ENCODE measurements around the gene SLC35F6. TPM values are rescaled to one million over a fixed set of nuclear protein-coding genes. Genes with fewer than 3 reads are reported as not detected.

Gene SLC35F6
- total RNA-seq, 1 donor from 2014 or later, result 14.2 TPM

DNA sequence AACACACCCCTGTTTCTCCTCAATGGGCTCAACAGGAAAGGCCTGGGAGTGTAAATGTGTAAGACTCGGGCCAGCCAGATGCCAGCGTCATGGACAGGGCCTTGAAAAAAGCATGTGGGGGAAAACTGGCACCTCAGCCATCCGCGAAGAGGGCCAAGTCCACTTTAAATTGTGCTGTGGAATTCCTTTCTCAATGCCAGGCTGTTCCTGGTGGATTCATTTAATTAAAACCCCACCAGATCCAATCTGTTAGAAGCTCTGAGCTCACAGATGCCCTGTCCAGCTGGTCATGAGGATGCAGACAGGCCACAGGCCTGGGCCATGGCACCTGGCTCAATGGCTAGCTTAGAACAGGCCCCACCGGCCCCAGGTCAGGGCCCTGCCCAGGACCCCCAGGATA is 46.7 kb upstream of the SLC35F6 start:
- no peak overlapping the region for H3K27ac Mint-ChIP-seq
- ATAC-seq (ENCODE audit: low read depth) (no peak), DNase-seq (no peak)
- H3K27me3 Mint-ChIP-seq, result no peaks in the 10 kb centered on the region
- no peaks in the 10 kb centered on the region for H3K9me3 Mint-ChIP-seq
- no peak overlapping the region for H3K4me3 Mint-ChIP-seq
- ChIA-PET POLR2A (no interaction called here), CTCF (no interaction called here)
- H3K36me3 Mint-ChIP-seq (ENCODE audit: low read depth), result no peaks in the 10 kb centered on the region
- intact Hi-C loops (cut with micrococcal nuclease), result no loop called here
- no peaks in the 10 kb centered on the region for H3K4me1 Mint-ChIP-seq
- TF ChIP-seq, protein P1, sequence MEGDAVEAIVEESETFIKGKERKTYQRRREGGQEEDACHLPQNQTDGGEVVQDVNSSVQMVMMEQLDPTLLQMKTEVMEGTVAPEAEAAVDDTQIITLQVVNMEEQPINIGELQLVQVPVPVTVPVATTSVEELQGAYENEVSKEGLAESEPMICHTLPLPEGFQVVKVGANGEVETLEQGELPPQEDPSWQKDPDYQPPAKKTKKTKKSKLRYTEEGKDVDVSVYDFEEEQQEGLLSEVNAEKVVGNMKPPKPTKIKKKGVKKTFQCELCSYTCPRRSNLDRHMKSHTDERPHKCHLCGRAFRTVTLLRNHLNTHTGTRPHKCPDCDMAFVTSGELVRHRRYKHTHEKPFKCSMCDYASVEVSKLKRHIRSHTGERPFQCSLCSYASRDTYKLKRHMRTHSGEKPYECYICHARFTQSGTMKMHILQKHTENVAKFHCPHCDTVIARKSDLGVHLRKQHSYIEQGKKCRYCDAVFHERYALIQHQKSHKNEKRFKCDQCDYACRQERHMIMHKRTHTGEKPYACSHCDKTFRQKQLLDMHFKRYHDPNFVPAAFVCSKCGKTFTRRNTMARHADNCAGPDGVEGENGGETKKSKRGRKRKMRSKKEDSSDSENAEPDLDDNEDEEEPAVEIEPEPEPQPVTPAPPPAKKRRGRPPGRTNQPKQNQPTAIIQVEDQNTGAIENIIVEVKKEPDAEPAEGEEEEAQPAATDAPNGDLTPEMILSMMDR (IDR thresholded peaks at IDR 0.05), result no peak

DNA sequence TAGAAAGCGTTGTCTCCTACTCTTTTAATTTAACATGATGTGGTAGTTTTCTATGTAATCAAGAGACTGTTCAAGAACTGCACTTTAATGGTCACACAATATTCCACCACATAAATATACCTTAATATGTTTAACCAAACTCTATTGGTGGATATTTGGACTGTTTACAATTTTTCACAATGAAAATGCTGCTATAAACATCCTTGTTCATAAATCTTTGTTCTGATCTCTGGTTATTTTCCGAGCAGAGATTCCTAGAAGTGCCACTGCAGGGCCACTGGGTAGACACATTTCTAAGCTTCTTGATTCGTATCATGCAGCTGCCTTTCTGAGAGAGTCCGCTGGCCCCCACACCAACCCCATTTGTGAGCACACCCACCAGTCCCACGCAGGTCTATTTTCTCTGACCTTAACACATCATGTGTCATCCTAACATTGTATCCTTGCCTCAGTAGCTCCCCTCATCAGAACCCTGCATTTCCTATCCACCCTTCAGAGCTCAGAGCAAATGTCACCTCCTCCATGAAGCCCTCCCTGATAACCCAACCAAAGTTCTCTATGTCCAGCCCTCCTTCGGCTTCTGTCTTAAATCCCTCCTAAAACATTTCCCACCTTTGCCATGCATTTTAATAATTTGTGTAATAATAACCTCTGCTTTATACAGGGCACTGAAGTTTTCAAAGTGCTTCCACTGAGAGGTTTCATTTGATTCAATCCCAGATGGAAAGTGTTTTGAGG is 45.0 kb upstream of the SLC35F6 start:
- ChIA-PET CTCF (no interaction called here), POLR2A (no interaction called here)
- ATAC-seq (ENCODE audit: low read depth) (no peak), DNase-seq (no peak)
- intact Hi-C loops (cut with micrococcal nuclease), result no loop called here
- H3K36me3 Mint-ChIP-seq (ENCODE audit: low read depth), result no peaks in the 10 kb centered on the region
- H3K9me3 Mint-ChIP-seq, result no peaks in the 10 kb centered on the region
- no peaks in the 10 kb centered on the region for H3K4me1 Mint-ChIP-seq
- H3K4me3 Mint-ChIP-seq, result no peak overlapping the region
- H3K27me3 Mint-ChIP-seq, result no peaks in the 10 kb centered on the region
- H3K27ac Mint-ChIP-seq, result no peak overlapping the region
- TF ChIP-seq, protein P1 (IDR thresholded peaks at IDR 0.05), result no peak

DNA sequence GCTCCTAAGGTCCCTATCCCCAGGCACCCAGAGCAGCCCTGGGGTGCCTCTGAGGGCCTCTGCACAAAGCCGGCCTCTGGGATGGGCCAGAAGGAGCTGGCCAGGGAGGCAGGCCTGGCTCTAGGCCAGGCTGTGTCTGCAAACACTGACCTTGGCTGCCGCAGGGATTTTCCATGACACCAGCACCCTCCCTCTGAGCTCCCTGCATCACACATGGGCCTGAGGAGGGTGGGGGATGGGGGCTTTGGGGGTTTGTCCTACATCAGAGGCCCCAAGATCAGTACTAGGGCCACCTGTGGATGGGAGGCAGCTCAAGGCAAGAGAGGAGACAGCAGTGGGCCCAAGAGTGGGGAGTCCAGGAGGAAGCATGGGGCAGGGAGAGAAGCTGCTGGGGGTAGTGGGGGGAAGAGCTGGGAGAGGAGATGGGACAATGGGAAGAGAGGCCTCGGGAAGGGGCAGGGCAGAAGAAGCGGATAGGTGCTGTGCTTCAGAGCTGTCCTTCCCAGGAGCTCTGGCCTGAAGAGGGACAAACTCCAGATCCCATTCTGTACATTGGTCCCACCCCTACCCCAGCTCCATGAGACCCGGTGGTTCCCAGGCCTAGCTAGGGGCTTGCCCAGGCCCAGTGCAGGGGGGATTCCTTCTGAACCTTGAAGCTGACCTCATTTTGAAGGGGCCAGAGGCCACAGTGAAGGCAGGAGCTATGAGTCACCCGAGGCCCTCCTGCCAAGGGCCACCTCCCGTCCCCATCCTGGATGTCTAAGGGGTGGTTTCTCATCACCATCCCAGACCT is 43.6 kb upstream of the SLC35F6 start:
- Mint-ChIP-seq H3K27ac (no peak overlapping the region), H3K27me3 (peaks cover 7% of the 10 kb centered on the region), H3K36me3 (ENCODE audit: low read depth) (no peaks in the 10 kb centered on the region), H3K9me3 (no peaks in the 10 kb centered on the region), H3K4me3 (no peak overlapping the region), H3K4me1 (no peaks in the 10 kb centered on the region)
- intact Hi-C loops (cut with micrococcal nuclease), result no loop called here
- ATAC-seq (ENCODE audit: low read depth) (no peak), DNase-seq (no peak)
- TF ChIP-seq, protein P1 (IDR thresholded peaks at IDR 0.05), result no peak
- CTCF ChIA-PET, result no interaction called here
- POLR2A ChIA-PET, result no interaction called here

DNA sequence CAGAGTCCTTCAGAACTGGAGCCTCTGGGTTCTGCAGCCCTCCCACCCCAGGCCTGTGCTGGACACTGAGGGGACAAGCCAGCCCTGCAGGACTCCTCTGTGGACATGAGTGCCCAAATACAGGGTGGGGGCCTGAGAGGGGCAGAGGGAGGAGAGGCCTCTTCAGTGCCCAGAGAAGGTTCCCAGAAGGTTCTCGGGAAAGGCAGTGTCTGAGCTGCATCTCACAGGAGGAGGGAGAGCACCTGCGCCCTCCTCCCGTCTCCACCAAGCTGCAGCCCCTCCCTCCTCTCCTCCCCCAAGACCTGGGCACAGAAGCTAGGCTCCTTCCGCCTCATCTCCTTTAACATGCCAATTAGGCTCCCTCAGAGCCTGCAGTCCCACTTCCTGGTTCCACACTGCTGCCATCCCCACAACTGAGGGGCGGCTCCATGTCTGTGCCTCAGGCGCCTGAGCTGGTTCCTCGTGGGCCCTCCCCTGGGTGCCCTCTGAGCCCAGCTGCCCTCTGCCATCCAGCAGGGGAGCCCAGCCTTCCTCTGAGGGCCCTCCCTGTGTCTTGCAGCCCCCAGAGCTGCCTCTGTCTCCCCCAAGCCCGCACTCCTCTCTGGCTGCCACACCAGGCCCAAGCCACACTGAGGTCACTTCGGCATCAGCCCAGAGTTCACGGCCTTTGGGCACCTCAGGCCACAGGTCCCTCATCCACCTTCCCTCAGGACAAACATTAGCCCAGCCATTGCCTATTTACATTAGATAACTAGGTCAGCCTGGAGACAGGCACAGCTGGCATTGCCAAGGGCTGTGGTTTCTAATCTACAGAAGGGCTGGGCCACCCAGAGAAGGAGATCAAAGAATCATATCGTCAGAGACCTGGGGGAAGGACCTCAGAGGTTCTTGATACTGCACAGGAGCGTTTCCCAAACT is 42.7 kb upstream of the SLC35F6 start:
- intact Hi-C loops (cut with micrococcal nuclease), result no loop called here
- Mint-ChIP-seq H3K27ac (no peak overlapping the region), H3K4me1 (no peaks in the 10 kb centered on the region), H3K4me3 (no peak overlapping the region), H3K9me3 (no peaks in the 10 kb centered on the region), H3K27me3 (peaks cover 7% of the 10 kb centered on the region), H3K36me3 (ENCODE audit: low read depth) (no peaks in the 10 kb centered on the region)
- CTCF ChIA-PET, result no interaction called here
- DNase-seq (no peak), ATAC-seq (ENCODE audit: low read depth) (no peak)
- TF ChIP-seq, protein P1 (IDR thresholded peaks at IDR 0.05), result no peak
- POLR2A ChIA-PET, result no interaction called here

DNA sequence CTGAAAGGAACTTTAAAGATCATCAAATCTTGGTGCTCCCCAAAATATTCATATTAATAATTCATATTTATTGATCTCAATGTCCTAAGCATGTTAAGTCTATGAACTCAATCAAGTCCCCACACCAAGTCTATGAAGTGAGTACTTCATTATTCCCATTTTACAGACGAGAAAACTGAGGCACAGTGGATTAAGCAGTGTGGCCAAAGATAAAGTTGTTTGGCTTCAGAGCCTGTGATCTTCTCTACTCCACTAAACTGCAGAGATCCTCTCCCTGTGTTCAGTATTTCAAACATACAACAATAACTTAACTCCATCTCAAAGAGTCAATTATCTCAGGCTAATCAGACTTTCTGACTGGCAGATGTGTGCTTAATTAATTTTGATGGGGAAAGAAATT is 41.8 kb upstream of the SLC35F6 start:
- H3K4me3 Mint-ChIP-seq, result no peak overlapping the region
- H3K27me3 Mint-ChIP-seq, result peaks cover 11% of the 10 kb centered on the region
- H3K4me1 Mint-ChIP-seq, result no peaks in the 10 kb centered on the region
- intact Hi-C loops (cut with micrococcal nuclease), result no loop called here
- no peak for DNase-seq
- POLR2A ChIA-PET, result no interaction called here
- ATAC-seq (ENCODE audit: low read depth), result no peak
- H3K9me3 Mint-ChIP-seq, result no peaks in the 10 kb centered on the region
- CTCF ChIA-PET, result no interaction called here
- TF ChIP-seq, protein P1 (IDR thresholded peaks at IDR 0.05), result no peak
- no peaks in the 10 kb centered on the region for H3K36me3 Mint-ChIP-seq (ENCODE audit: low read depth)
- H3K27ac Mint-ChIP-seq, result no peak overlapping the region
